DOHH2 (cell line): ENCODE data around the gene TAF3.

ENCODE experiments used
- H3F3A ChIP-seq: fragments of 200-600 bp; sonication (generic), shearing (Covaris generic); 2 replicates; pipeline ENCODE4 v1.6.0; 2016; ENCODE audit warnings: antibody characterized with exemption, mild to moderate bottlenecking; ENCODE audit not compliant: control insufficient read depth, insufficient read depth
- H3K27ac ChIP-seq: fragments of 200-600 bp; sonication (generic); 2 replicates; pipeline ENCODE4 v1.5.1; 2014; ENCODE audit warnings: low read depth, mild to moderate bottlenecking, low read length, moderate library complexity
- H3K27me3 ChIP-seq: fragments of 200-600 bp; sonication (generic); 2 replicates; pipeline ENCODE4 v1.6.1; 2014; ENCODE audit warnings: mild to moderate bottlenecking, low read length, mixed read lengths; ENCODE audit not compliant: control insufficient read depth
- H3K36me3 ChIP-seq: fragments of 200-600 bp; sonication (generic); 2 replicates; pipeline ENCODE4 v1.6.1; 2014; ENCODE audit warnings: mild to moderate bottlenecking, low read length, moderate library complexity, mixed read lengths; ENCODE audit not compliant: control insufficient read depth
- H3K4me1 ChIP-seq: fragments of 200-600 bp; sonication (generic); 2 replicates; pipeline ENCODE4 v1.6.1; 2014; ENCODE audit warnings: mild to moderate bottlenecking, low read length, mixed read lengths; ENCODE audit not compliant: control insufficient read depth
- H3K4me2 ChIP-seq: fragments of 200-600 bp; sonication (generic); 2 replicates; pipeline ENCODE4 v1.6.0; 2014; ENCODE audit warnings: mild to moderate bottlenecking, low read length, moderate library complexity
- H3K4me3 ChIP-seq: fragments of 200-600 bp; sonication (generic); 2 replicates; pipeline ENCODE4 v1.5.1; 2014; ENCODE audit warnings: mild to moderate bottlenecking, low read length, mixed read lengths
- H3K79me2 ChIP-seq: fragments of 200-600 bp; sonication (generic); 2 replicates; pipeline ENCODE4 v1.6.1; 2014; ENCODE audit warnings: mild to moderate bottlenecking, low read length, mixed read lengths; ENCODE audit not compliant: control insufficient read depth
- H3K9me2 ChIP-seq: fragments of 200-600 bp; sonication (generic); replicated peaks from 2 replicates; pipeline ENCODE4 v1.6.1; 2014; ENCODE audit warnings: mild to moderate bottlenecking, low read length, mixed read lengths; ENCODE audit not compliant: control insufficient read depth
- H3K9me3 ChIP-seq: fragments of 200-600 bp; sonication (generic); 2 replicates; pipeline ENCODE4 v1.6.1; 2014; ENCODE audit warnings: antibody characterized with exemption, low read length, mixed read lengths; ENCODE audit not compliant: control insufficient read depth, insufficient read depth
- H4K20me1 ChIP-seq: fragments of 200-600 bp; sonication (generic); 2 replicates; pipeline ENCODE4 v1.6.0; 2014; ENCODE audit warnings: low read depth, mild to moderate bottlenecking, antibody characterized with exemption, low read length, moderate library complexity; ENCODE audit not compliant: control insufficient read depth, insufficient read depth
- EZH2phosphoT487 ChIP-seq: fragments of 200-600 bp; sonication (generic); IDR thresholded peaks from 2 replicates; pipeline ENCODE4 v1.6.1; 2017; ENCODE audit warnings: borderline replicate concordance, mild to moderate bottlenecking, antibody characterized with exemption, low read length, moderate library complexity, mixed read lengths
- TF ChIP-seq, protein P1 (sequence below): fragments of 200-600 bp; sonication (generic); IDR thresholded peaks from one replicate; pipeline ENCODE4 v1.5.1; 2014; ENCODE audit warnings: antibody characterized with exemption, mild to moderate bottlenecking, low read depth, low read length; ENCODE audit not compliant: poor library complexity, severe bottlenecking

TAF3 gene

DNA sequence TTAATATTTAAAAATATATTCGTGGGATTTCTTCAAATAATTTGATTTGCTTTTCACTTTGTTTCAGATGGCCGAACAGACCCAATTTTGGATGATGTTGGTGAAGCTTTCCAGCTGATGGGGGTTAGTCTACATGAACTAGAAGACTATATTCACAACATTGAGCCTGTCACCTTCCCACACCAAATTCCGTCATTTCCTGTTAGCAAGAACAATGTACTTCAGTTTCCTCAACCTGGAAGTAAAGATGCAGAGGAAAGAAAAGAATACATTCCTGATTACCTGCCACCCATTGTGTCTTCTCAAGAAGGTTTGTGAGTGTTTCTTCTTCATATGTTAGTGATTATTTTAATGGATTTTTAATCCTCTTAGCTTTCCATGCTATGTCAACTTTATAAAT lies 5.9 kb downstream of the TAF3 start:
- no peaks in the 10 kb centered on the region for H3K27me3 ChIP-seq
- peaks cover 11% of the 10 kb centered on the region for H3K4me1 ChIP-seq
- H4K20me1 ChIP-seq, result peaks cover 2% of the 10 kb centered on the region; the same call in 1 of the 2 replicates
- H3K4me3 ChIP-seq, result no peak overlapping the region
- no peak overlapping the region for H3K4me2 ChIP-seq
- H3K79me2 ChIP-seq, result peaks cover 35% of the 10 kb centered on the region
- H3K27ac ChIP-seq, result no peak overlapping the region
- H3K36me3 ChIP-seq, result peaks cover 39% of the 10 kb centered on the region
- TF ChIP-seq, protein P1, sequence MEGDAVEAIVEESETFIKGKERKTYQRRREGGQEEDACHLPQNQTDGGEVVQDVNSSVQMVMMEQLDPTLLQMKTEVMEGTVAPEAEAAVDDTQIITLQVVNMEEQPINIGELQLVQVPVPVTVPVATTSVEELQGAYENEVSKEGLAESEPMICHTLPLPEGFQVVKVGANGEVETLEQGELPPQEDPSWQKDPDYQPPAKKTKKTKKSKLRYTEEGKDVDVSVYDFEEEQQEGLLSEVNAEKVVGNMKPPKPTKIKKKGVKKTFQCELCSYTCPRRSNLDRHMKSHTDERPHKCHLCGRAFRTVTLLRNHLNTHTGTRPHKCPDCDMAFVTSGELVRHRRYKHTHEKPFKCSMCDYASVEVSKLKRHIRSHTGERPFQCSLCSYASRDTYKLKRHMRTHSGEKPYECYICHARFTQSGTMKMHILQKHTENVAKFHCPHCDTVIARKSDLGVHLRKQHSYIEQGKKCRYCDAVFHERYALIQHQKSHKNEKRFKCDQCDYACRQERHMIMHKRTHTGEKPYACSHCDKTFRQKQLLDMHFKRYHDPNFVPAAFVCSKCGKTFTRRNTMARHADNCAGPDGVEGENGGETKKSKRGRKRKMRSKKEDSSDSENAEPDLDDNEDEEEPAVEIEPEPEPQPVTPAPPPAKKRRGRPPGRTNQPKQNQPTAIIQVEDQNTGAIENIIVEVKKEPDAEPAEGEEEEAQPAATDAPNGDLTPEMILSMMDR, result no peak
- TF ChIP-seq EZH2phosphoT487, result no peak
- no peaks in the 10 kb centered on the region for H3F3A ChIP-seq
- H3K9me2 ChIP-seq, result no peaks in the 10 kb centered on the region
- no peaks in the 10 kb centered on the region for H3K9me3 ChIP-seq

GRCh38 chr10:7826971-7827370 lies 8.7 kb downstream of the TAF3 start:
- H3K36me3 ChIP-seq, result peaks cover 28% of the 10 kb centered on the region

GRCh38 chr10:7829289-7829834 lies 11.1 kb downstream of the TAF3 start:
- no peak overlapping the region for H3K4me3 ChIP-seq
- H3K9me3 ChIP-seq, result no peaks in the 10 kb centered on the region
- no peak for TF ChIP-seq EZH2phosphoT487
- TF ChIP-seq, protein P1, result no peak
- H4K20me1 ChIP-seq, result no peaks in the 10 kb centered on the region
- H3K4me1 ChIP-seq, result no peaks in the 10 kb centered on the region
- no peaks in the 10 kb centered on the region for H3F3A ChIP-seq
- peaks cover 21% of the 10 kb centered on the region for H3K36me3 ChIP-seq
- H3K27me3 ChIP-seq, result no peaks in the 10 kb centered on the region
- H3K9me2 ChIP-seq, result no peaks in the 10 kb centered on the region
- H3K27ac ChIP-seq, result no peak overlapping the region
- H3K4me2 ChIP-seq, result no peak overlapping the region
- H3K79me2 ChIP-seq, result peaks cover 48% of the 10 kb centered on the region

More at GRCh38 chr10:7826971-7827370, 8.7 kb downstream of the TAF3 start:
- H3F3A ChIP-seq, result no peaks in the 10 kb centered on the region
- H3K79me2 ChIP-seq, result peaks cover 29% of the 10 kb centered on the region
- no peaks in the 10 kb centered on the region for H3K27me3 ChIP-seq
- H3K4me1 ChIP-seq, result no peaks in the 10 kb centered on the region
- H3K9me3 ChIP-seq, result no peaks in the 10 kb centered on the region
- H3K4me2 ChIP-seq, result no peak overlapping the region
- no peaks in the 10 kb centered on the region for H3K9me2 ChIP-seq
- no peak overlapping the region for H3K27ac ChIP-seq
- TF ChIP-seq EZH2phosphoT487, result no peak
- TF ChIP-seq, protein P1, result no peak
- no peak overlapping the region for H3K4me3 ChIP-seq
- no peaks in the 10 kb centered on the region for H4K20me1 ChIP-seq
